ENCODE results near the gene PSMD9.
"Not testable (repeated sequence)": the region's sequence is repeated elsewhere in the genome, so short reads cannot be mapped to it uniquely, and the experiment has no call there.

The PSMD9 gene

DNA sequence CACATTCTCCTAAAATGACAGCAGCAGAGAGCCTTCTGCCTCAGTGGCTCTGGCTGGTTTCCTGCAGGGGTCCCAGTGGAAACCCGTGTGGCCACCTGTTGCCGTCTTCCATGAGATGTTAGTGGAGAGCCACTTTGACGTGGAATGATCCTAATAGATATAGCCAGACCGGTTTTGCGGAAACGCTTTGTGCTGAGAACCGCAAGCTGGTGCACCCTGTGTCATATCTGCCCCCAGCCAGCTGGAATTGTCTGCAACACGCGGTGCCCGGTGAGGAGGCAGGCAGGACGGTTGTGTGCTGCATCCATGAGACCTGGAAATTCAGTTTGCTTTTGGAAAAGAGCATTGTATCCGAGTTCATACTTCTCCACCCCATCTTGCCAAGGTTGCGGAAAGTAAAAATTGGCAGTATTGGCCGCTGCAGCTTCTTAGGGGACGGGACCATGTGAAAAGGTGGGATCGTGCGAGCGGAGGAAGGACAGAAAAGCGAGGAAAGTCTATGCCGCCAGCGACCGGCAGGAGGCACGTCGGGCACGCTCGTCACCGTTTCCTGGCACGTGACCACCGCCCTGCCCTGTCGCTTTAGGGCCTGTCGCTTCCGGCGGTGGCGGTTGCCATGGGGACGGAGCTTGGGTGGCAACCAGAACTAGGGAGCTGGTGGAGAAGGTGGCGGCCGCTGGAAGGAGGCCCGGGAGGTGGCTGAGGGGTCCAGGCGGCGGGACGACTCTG, 29.5 kb downstream of the PSMD9 start, which contains the start of gene CFAP251:
CFAP251 (plus strand) TSS at position 643 of the 729 bp plus-strand sequence. CDS start 2,714 bp downstream, outside the sequence.
- DNase-seq (ENCODE audit: low spot score in 2 of 2): no peak
- Histone ChIP-seq H3K9me3 (no peaks in the 10 kb centered on the region), H3K4me3 (no peak within 1 kb of the TSS), H3K4me1 (no peaks in the 10 kb centered on the region), H3K27me3 (ENCODE audit: low read depth) (no peaks in the 10 kb centered on the region), H3K36me3 (replicated peaks) (peaks cover 35% of the 10 kb centered on the region)
- in situ Hi-C loops (cut with MboI; ENCODE audit: low sequenced_read_pairs): loop anchor here (10.0 kb wide), 1 partner anchor 207 kb away; no protein-coding TSS in a partner anchor

DNA sequence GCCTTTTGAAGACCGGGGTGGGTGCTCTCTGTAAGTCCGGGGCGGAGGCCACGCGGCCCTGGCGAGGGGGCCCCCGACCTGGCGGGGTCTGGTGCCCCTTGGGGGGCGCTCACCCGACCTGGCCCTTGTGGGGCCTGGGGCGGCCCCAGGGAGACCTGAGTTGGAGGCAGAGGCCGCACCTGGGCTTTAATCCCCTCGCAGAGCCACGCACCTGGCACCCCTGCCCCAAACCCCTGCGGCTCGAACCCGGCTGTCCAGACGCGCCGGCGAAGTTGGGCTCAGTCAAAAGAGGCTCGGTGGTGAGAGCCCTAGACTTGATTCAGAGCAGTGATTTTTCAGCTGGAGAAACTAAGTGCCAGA, 30.1 kb downstream of the PSMD9 start:
- no peaks in the 10 kb centered on the region for H3K4me1 ChIP-seq
- no peaks in the 10 kb centered on the region for H3K9me3 ChIP-seq
- H3K36me3 ChIP-seq (replicated peaks): peaks cover 35% of the 10 kb centered on the region
- H3K4me3 ChIP-seq: no peak overlapping the region
- in situ Hi-C loops (cut with MboI; ENCODE audit: low sequenced_read_pairs): loop anchor here (10.0 kb wide), 1 partner anchor 206 kb away; no protein-coding TSS in a partner anchor
- DNase-seq (ENCODE audit: low spot score in 2 of 2): no peak
- H3K27me3 ChIP-seq (ENCODE audit: low read depth): no peaks in the 10 kb centered on the region

DNA sequence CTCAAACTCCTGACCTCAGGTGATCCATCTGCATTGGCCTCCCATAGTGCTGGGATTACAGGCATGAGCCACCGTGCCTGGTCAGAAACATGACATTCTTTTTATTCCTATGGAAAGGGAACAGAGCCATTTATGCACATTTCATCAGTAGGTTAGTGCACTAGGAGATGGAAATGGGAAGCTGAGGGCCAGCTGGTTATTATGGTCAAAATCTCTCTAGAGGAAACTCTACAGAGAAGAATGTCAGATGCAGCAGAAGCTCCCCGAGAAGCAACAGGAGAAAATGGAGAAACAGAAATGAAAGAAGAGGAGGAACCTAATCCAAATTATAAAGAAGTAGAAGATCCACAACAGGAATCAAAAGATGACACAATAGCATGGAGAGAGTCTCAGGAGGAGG, 32.5 kb downstream of the PSMD9 start:
- DNase-seq (ENCODE audit: low spot score in 2 of 2): no peak
- Histone ChIP-seq H3K27me3 (ENCODE audit: low read depth) (no peaks in the 10 kb centered on the region), H3K4me3 (no peak overlapping the region), H3K4me1 (no peaks in the 10 kb centered on the region; the same call in 1 of the 2 replicates), H3K9me3 (no peaks in the 10 kb centered on the region), H3K36me3 (replicated peaks) (peaks cover 23% of the 10 kb centered on the region)
- in situ Hi-C loops (cut with MboI; ENCODE audit: low sequenced_read_pairs): no loop called here

DNA sequence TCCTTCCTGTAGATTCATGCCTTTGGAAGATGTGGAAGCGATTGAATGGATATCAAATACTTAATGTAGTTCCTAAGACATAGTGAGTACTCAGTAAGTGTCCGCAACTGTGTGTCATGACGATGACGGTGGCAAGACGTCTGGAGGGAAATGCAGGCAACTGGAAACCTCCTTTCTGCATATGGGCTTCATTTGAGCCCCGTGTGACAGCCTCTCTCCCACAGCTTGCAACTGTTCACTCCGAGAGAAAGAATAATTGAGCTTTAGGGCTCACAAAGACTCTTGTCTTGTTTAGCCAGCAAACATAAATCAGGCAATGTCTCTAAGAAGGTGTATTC, 36.7 kb downstream of the PSMD9 start:
- H3K27me3 ChIP-seq (ENCODE audit: low read depth): no peaks in the 10 kb centered on the region
- no peak overlapping the region for H3K4me3 ChIP-seq
- H3K36me3 ChIP-seq (replicated peaks): no peaks in the 10 kb centered on the region
- H3K4me1 ChIP-seq: no peaks in the 10 kb centered on the region; the same call in 1 of the 2 replicates
- in situ Hi-C loops (cut with MboI; ENCODE audit: low sequenced_read_pairs): no loop called here
- DNase-seq (ENCODE audit: low spot score in 2 of 2): no peak
- H3K9me3 ChIP-seq: no peaks in the 10 kb centered on the region

DNA sequence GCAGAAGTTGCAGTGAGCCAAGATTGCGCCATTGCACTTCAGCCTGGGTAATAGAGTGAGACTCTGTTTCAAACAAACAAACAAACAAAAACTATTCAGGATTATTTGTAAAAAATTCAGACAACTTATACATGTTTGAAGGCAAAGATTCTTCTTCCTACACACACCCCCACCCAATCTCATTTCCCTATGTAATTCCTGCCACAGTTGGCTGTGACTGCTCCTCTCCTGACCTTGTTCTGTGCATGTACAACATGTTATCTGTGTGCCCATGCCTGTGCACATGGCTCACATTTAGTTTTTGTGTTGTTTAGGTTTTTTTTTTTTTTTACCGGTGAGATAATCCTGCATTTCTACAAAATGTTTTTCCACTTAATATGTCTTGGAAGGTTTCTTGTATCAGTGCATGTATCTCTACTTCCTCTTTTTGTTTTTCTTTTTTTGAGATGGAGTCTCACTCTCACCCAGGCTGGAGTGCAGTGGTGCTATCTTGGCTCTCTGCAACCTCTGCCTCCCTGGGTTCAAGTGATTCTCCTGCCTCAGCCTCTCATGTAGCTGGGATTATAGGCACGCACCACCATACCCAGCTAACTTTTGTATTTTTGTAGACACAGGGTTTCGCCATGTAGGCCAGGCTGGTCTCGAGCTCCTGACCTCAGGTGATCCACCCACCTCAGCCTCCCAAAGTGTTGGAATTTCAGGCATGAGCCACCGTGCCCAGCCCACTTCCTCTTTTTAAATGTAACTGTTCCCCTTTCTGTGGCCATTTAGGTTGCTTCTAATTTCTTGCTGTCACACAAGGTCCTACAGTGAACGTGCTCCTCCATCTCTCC, 38.5 kb downstream of the PSMD9 start:
- DNase-seq (ENCODE audit: low spot score in 2 of 2): no peak
- in situ Hi-C loops (cut with MboI; ENCODE audit: low sequenced_read_pairs): no loop called here

DNA sequence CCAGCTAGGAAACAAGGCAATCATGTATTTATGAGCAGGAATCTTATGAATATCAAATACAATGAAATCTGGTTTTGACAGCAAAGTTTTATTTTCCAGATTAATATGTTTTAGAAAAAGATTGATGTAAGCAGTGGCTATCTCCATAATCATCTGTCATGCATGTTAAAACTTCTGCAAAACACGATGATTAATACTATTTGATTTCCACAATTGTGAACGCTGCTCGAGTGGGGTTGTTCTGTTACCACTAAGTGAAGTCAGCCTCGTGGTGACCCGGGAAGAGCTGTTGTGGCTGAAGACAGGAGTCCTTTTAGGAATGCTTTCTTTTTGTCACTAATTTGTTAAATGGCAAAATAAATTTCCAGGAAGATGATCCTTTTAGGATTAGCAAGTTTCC, 39.2 kb downstream of the PSMD9 start:
- H3K36me3 ChIP-seq (replicated peaks): no peaks in the 10 kb centered on the region
- H3K4me1 ChIP-seq: no peaks in the 10 kb centered on the region; the same call in 1 of the 2 replicates
- in situ Hi-C loops (cut with MboI; ENCODE audit: low sequenced_read_pairs): no loop called here
- H3K9me3 ChIP-seq: no peaks in the 10 kb centered on the region
- DNase-seq (ENCODE audit: low spot score in 2 of 2): no peak
- no peaks in the 10 kb centered on the region for H3K27me3 ChIP-seq (ENCODE audit: low read depth)
- H3K4me3 ChIP-seq: no peak overlapping the region

More for the DNA sequence above, 38.5 kb downstream of the PSMD9 start:
- Histone ChIP-seq H3K27me3 (ENCODE audit: low read depth) (no peaks in the 10 kb centered on the region), H3K4me1 (no peaks in the 10 kb centered on the region; the same call in 1 of the 2 replicates), H3K9me3 (no peaks in the 10 kb centered on the region), H3K36me3 (replicated peaks) (no peaks in the 10 kb centered on the region), H3K4me3 (no peak overlapping the region)

DNA sequence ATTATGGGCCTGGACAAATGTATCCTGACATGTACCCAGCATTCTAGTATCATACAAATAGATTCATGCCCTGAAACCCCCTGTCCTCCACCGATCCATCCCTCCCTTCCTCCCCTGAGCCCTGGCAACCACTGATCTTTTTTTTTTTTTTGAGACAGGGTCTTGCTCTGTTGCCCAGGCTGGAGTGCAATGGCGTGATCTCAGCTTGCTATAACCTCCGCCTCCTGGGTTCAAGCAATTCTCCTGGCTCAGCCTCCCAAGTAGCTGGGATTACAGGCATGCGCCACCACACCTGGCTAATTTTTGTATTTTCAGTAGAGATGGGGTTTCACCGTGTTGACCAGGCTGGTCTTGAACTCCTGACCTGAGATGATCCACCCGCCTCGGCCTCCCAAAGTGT, 41.0 kb downstream of the PSMD9 start:
- H3K4me3 ChIP-seq; H3K4me1 ChIP-seq; DNase-seq (ENCODE audit: low spot score in 2 of 2); H3K36me3 ChIP-seq (replicated peaks); H3K9me3 ChIP-seq; H3K27me3 ChIP-seq (ENCODE audit: low read depth); in situ Hi-C loops (cut with MboI; ENCODE audit: low sequenced_read_pairs): not testable (repeated sequence)

DNA sequence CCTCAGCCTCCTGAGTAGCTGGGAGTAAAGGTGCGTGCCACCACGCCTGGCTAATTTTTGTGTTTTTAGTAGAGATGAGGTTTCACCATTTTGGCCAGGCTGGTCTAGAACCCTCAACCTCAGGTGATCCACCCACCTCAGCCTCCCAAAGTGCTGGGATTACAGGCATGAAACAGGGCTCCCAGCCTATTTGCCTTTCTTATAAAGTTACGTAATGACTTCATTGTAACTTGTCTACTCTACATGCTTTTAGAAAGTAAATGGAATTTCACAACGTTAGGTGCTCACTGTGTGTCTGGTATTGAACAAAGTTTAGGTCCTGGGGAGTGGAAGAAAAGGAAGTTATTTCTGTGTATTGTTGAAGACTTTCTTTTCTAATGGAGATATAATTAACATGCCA, 42.3 kb downstream of the PSMD9 start:
- in situ Hi-C loops (cut with MboI; ENCODE audit: low sequenced_read_pairs): no loop called here
- no peak for DNase-seq (ENCODE audit: low spot score in 2 of 2)
- Histone ChIP-seq H3K4me3 (no peak overlapping the region), H3K27me3 (ENCODE audit: low read depth) (no peaks in the 10 kb centered on the region), H3K36me3 (replicated peaks) (no peaks in the 10 kb centered on the region), H3K9me3 (no peaks in the 10 kb centered on the region), H3K4me1 (no peaks in the 10 kb centered on the region)

DNA sequence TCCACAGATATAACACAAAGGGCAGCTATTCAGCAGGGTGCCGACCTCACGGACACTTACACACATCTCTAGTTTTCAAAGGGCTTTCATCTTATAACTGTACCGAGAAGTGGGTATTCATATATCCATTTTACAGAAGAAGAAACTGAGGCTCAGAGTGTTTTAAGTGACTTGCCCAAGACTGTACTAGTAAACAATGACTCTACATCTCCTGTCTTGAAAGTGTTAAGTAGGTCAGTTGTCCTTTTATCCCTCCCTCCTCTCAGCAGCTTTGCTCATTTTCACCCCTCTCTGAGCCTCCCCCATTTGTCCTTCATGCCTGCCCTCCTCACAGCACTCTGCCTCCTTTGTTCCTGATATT, 43.6 kb downstream of the PSMD9 start:
- H3K4me3 ChIP-seq: no peak overlapping the region
- no peaks in the 10 kb centered on the region for H3K4me1 ChIP-seq
- H3K27me3 ChIP-seq (ENCODE audit: low read depth): no peaks in the 10 kb centered on the region
- no peak for DNase-seq (ENCODE audit: low spot score in 2 of 2)
- in situ Hi-C loops (cut with MboI; ENCODE audit: low sequenced_read_pairs): no loop called here
- no peaks in the 10 kb centered on the region for H3K9me3 ChIP-seq
- no peaks in the 10 kb centered on the region for H3K36me3 ChIP-seq (replicated peaks)

DNA sequence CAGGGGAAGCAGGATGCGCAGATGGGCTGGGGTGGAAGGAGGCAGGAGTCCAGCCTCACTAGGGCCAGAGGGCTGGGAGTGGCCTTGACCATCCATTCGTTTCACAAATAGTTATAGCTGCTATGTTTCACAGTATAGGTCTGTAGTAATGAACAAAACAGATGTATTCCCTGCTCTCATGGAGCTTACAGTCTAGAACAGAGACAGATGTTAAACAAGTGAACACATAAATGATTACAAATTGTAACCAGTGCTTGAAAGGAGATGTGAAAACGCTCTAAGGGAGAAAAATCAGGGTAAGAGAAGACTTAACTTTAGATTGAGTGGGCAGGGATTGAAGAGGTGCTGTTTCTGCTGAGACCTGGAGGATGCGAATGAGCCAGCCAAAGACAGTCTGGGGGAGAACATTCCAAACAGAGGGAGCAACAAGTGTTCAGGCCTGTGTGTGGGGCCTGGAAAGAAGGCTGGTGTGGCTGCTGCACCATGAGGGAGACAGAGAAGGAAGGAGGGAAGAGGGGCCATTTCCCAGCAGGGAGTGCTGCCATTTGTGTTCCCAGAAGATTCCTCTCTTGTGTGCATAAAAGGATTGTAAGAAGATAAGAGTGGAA, 44.4 kb downstream of the PSMD9 start:
- no peak overlapping the region for H3K4me3 ChIP-seq
- no peaks in the 10 kb centered on the region for H3K9me3 ChIP-seq
- in situ Hi-C loops (cut with MboI; ENCODE audit: low sequenced_read_pairs): no loop called here
- no peaks in the 10 kb centered on the region for H3K4me1 ChIP-seq
- DNase-seq (ENCODE audit: low spot score in 2 of 2): no peak
- H3K27me3 ChIP-seq (ENCODE audit: low read depth): no peaks in the 10 kb centered on the region
- H3K36me3 ChIP-seq (replicated peaks): no peaks in the 10 kb centered on the region

DNA sequence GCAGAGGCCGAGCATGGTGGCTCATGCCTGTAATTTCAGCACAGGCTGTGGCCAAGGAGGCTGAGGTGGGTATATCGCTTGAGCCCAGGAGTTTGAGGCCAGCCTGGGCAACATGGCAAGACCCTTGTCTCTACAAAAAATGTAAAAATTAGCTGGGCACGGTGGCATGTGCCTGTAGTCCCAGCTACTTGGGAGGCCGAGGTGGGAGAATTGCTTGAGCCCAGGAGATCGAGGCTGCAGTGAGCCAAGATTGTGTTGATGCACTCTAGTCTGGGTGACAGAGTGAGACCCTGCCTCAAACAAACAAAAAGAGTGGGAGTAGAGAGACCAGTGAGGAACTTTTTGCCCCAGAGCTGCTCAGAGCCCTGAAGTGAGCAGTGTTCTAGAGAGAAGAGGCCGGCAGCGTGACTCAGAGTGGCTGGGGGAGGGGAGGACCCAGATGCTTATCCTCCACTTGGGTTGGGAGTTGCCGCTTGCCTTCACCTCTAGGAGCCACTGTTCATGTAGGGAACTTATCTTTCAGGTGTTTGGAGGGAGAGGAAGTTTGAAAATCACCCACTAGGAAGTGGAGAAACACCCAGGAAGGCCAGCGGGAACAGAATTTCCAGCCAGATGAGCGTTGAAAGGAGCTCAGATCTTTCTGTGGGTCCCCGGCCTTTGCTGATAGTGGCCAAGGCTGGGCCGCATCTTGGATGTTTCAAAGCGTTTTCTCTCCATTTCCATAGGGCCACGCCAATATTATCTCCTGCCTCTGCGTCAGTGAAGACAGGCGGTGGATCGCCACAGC, 45.1 kb downstream of the PSMD9 start:
- Histone ChIP-seq H3K4me1 (no peaks in the 10 kb centered on the region), H3K4me3 (no peak overlapping the region), H3K27me3 (ENCODE audit: low read depth) (no peaks in the 10 kb centered on the region), H3K36me3 (replicated peaks) (no peaks in the 10 kb centered on the region), H3K9me3 (no peaks in the 10 kb centered on the region)
- no peak for DNase-seq (ENCODE audit: low spot score in 2 of 2)
- in situ Hi-C loops (cut with MboI; ENCODE audit: low sequenced_read_pairs): no loop called here

DNA sequence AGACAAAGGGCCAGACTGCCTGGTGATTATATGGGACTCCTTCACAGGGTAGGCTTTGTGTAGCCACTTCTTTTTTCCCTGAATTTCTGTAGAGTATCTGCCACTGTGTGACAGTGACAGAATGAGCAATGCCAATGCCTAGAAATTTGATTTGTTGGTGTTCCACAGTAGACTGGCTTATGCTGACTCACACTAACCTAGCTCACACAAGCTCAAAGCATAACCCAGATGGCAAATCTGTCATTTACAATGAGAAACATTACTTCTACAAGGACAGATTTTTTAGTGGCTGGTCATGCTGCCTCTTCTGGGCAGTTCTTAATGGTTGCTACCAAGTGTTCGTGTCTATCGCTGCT, 45.7 kb downstream of the PSMD9 start:
- in situ Hi-C loops (cut with MboI; ENCODE audit: low sequenced_read_pairs): no loop called here
- Histone ChIP-seq H3K27me3 (ENCODE audit: low read depth) (no peaks in the 10 kb centered on the region), H3K4me1 (no peaks in the 10 kb centered on the region), H3K4me3 (no peak overlapping the region), H3K36me3 (replicated peaks) (no peaks in the 10 kb centered on the region), H3K9me3 (no peaks in the 10 kb centered on the region)
- no peak for DNase-seq (ENCODE audit: low spot score in 2 of 2)

DNA sequence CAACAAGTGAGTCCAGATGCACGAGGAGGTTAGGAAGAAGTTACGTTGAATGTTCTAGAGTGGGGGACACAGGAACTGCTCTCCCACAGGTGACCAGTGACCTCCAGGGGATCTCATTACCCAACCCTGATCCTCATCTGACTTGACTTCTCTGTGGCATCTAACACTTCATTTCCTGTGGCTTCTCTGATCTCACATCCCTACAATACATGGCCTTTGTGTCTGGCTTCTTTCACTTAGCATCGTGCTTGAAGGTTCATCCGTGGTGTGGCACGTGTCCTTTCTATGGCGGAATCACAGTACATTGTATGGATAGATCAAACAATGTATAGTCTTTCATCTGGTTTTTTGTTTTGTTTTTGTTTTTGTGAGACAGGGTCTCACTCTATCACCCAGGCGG, 49.1 kb downstream of the PSMD9 start:
- Histone ChIP-seq H3K9me3 (no peaks in the 10 kb centered on the region), H3K4me3 (no peak overlapping the region), H3K27me3 (ENCODE audit: low read depth) (no peaks in the 10 kb centered on the region), H3K4me1 (no peaks in the 10 kb centered on the region), H3K36me3 (replicated peaks) (no peaks in the 10 kb centered on the region)
- in situ Hi-C loops (cut with MboI; ENCODE audit: low sequenced_read_pairs): no loop called here
- DNase-seq (ENCODE audit: low spot score in 2 of 2): no peak

Data from HAP-1 (cell line).